K562 (cell line): ENCODE measurements around the gene ANKRD65. TPM values are rescaled to one million over a fixed set of nuclear protein-coding genes. Genes with fewer than 3 reads are reported as not detected.

ENCODE experiments used
- HMG20A ChIP-seq: fragments of 450-650 bp; formaldehyde crosslinking; conservative IDR thresholded peaks from 2 replicates; pipeline ENCODE4 v1.4.0; 2020; ENCODE audit warnings: mild to moderate bottlenecking, mixed read lengths
- KAT7 ChIP-seq: sonication (generic); formaldehyde crosslinking; IDR thresholded peaks from 2 replicates; pipeline ENCODE4 v1.8.0; 2022; ENCODE audit warnings: missing genetic modification reagents, mild to moderate bottlenecking, borderline replicate concordance
- KLF10 ChIP-seq: fragments of 250-450 bp; sonication (Bioruptor Pico); IDR thresholded peaks from 2 replicates; pipeline ENCODE4 v1.6.1; 2021; ENCODE audit warnings: matching md5 sums
- YBX1 ChIP-seq: fragments of 450-650 bp; IDR thresholded peaks from 2 replicates; pipeline ENCODE4 v1.7.1; 2016; ENCODE audit warnings: mild to moderate bottlenecking
- ZBTB1 ChIP-seq: sonication (generic); formaldehyde crosslinking; IDR thresholded peaks from 2 replicates; pipeline ENCODE4 v1.8.1; 2023; ENCODE audit warnings: missing genetic modification reagents, low read depth, mild to moderate bottlenecking, borderline replicate concordance
- ZNF41 ChIP-seq: fragments of 250-450 bp; sonication (Bioruptor Pico); conservative IDR thresholded peaks from 2 replicates; pipeline ENCODE4 v1.4.0; 2020; ENCODE audit warnings: mild to moderate bottlenecking
- ZNF583 ChIP-seq: fragments of 250-450 bp; sonication (Bioruptor Pico); IDR thresholded peaks from 2 replicates; pipeline ENCODE4 v1.4.0; 2020
- polyA plus RNA-seq, 8 experiments: library from polyadenylated mRNA; depleted of rRNA in 4 of 8; stranded (reverse) in 5 of 8; unstranded in 3 of 8; fragments of >200 nt; fragmentation: Nextera tagmentation in 2 of 8; fragmentation: Illumina TruSeq in 1 of 8; extraction: Ambion mirVana in 2 of 8; extraction: Trizol in 1 of 8; gene quantifications; 2 replicates each; pipeline versions ENCODE4 v1.2.1 to v1.2.3, GENCODE V29; 2011 to 2014; ENCODE audit warnings: inconsistent platforms in 1 of 8, missing spikeins in 1 of 8
- total RNA-seq, 7 experiments: library from RNA; depleted of rRNA in 6 of 7; stranded (reverse); fragments of >200 nt in 6 of 7; fragmentation: Illumina TruSeq in 2 of 7; extraction: Trizol in 2 of 7; gene quantifications; 2 replicates each; pipeline versions ENCODE4 v1.2.1 to v1.2.3, GENCODE V29; 2011 to 2021; ENCODE audit warnings: low replicate concordance in 1 of 7
- TF ChIP-seq, protein P1 (sequence below): fragments of 250-450 bp; sonication (Bioruptor Pico); IDR thresholded peaks from 2 replicates; pipeline ENCODE4 v1.9.0; 2021; ENCODE audit warnings: mild to moderate bottlenecking, inconsistent platforms
- TF ChIP-seq, protein P2 (sequence below): fragments of 450-650 bp; formaldehyde crosslinking; IDR thresholded peaks from 2 replicates; pipeline ENCODE4 v1.4.0; 2020; ENCODE audit warnings: mild to moderate bottlenecking, moderate library complexity
- TF ChIP-seq, protein P3 (sequence below), 2 experiments: fragments of 450-650 bp in 1 of 2; IDR thresholded peaks; 2 replicates each; pipeline ENCODE4 v1.6.1; 2011 to 2017; ENCODE audit warnings: low read depth in 2 of 2, antibody characterized with exemption in 1 of 2, borderline replicate concordance in 1 of 2, low read length in 1 of 2, mild to moderate bottlenecking in 1 of 2, mixed read lengths in 1 of 2; ENCODE audit not compliant: control insufficient read depth in 1 of 2
- TF ChIP-seq, protein P4 (sequence below): fragments of 450-650 bp; IDR thresholded peaks from 2 replicates; pipeline ENCODE4 v1.6.1; 2016; ENCODE audit warnings: low read depth, mild to moderate bottlenecking, moderate library complexity
- TF ChIP-seq, protein P5 (sequence below), 2 experiments: IDR thresholded peaks; 2 replicates each; pipeline ENCODE4 v1.6.1; 2011; ENCODE audit warnings: borderline replicate concordance in 1 of 2, control low read depth in 1 of 2, low read depth in 1 of 2, low read length in 1 of 2, mild to moderate bottlenecking in 1 of 2, mixed read lengths in 1 of 2, moderate library complexity in 1 of 2; ENCODE audit not compliant: insufficient read depth in 1 of 2, insufficient read length in 1 of 2, poor library complexity in 1 of 2, severe bottlenecking in 1 of 2; ENCODE audit errors: extremely low read depth in 1 of 2
- TF ChIP-seq, protein P6 (sequence below): fragments of 450-650 bp; IDR thresholded peaks from 2 replicates; pipeline ENCODE4 v1.7.0; 2016; ENCODE audit warnings: borderline replicate concordance

The ANKRD65 gene
- total and polyA plus RNA-seq, 9 of the 15 experiments (the other 6 are each of a cell fraction or from before 2014, with no cell fraction given) = not detected

DNA sequence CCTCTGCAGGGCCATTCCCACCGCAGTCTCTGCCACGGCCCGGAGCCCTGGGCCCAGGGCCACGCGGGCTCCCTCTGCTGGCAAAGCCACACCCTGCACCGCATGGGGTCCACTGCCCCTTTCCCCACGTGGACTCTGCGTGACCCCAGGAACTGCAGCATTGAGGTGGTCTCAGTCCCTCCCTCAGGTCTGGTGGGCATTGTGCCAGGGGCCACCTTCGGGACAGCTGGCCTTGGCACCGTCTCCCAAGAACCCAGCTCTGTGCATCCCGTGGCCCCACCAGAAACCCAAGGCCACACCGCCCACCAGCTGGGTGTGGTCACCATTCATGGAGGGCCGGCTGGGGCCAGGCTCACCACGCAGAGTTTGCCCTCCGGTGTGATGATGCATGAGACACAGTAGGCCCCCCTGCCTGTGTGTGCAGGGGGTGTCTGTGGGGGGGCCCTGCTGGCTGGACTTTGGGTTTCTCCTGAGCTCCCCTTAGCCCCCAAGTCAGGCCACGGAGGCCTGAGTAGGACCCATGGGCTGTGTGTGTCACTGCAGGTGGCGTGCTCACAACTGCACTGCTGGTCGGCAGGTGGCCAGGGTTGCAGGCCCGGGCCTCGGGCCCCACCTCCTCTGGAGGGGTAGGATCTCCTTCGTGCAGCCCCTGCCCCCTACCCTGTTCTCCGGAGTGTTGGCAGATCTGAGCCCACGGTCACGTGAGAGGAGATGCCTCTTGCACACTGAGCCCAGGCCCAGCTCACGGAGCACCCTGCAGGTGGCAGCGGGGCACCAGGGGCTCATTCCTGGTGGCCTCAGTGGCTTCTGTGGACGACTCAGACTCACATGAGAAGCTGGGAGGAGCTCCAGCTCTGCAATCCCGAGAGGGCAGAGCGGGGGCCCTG is 20.2 kb upstream of the ANKRD65 start (continued):
- TF ChIP-seq, protein P1, sequence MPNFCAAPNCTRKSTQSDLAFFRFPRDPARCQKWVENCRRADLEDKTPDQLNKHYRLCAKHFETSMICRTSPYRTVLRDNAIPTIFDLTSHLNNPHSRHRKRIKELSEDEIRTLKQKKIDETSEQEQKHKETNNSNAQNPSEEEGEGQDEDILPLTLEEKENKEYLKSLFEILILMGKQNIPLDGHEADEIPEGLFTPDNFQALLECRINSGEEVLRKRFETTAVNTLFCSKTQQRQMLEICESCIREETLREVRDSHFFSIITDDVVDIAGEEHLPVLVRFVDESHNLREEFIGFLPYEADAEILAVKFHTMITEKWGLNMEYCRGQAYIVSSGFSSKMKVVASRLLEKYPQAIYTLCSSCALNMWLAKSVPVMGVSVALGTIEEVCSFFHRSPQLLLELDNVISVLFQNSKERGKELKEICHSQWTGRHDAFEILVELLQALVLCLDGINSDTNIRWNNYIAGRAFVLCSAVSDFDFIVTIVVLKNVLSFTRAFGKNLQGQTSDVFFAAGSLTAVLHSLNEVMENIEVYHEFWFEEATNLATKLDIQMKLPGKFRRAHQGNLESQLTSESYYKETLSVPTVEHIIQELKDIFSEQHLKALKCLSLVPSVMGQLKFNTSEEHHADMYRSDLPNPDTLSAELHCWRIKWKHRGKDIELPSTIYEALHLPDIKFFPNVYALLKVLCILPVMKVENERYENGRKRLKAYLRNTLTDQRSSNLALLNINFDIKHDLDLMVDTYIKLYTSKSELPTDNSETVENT (CRISPR knock-in tag) = no peak
- TF ChIP-seq YBX1 (no peak), KAT7 (CRISPR knock-in tag) (0 out of 2 replicates have a peak, but pooled peaks have one; percentile 58), ZNF583 (no peak), KLF10 (CRISPR knock-in tag) (no peak), ZNF41 (CRISPR knock-in tag) (no peak), HMG20A (no peak), ZBTB1 (peak; percentile 75)
- TF ChIP-seq, protein P2, sequence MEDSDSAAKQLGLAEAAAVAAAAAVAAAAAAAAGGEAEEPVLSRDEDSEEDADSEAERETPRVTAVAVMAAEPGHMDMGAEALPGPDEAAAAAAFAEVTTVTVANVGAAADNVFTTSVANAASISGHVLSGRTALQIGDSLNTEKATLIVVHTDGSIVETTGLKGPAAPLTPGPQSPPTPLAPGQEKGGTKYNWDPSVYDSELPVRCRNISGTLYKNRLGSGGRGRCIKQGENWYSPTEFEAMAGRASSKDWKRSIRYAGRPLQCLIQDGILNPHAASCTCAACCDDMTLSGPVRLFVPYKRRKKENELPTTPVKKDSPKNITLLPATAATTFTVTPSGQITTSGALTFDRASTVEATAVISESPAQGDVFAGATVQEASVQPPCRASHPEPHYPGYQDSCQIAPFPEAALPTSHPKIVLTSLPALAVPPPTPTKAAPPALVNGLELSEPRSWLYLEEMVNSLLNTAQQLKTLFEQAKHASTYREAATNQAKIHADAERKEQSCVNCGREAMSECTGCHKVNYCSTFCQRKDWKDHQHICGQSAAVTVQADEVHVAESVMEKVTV (CRISPR knock-in tag) = peak; percentile 67
- TF ChIP-seq, protein P3, sequence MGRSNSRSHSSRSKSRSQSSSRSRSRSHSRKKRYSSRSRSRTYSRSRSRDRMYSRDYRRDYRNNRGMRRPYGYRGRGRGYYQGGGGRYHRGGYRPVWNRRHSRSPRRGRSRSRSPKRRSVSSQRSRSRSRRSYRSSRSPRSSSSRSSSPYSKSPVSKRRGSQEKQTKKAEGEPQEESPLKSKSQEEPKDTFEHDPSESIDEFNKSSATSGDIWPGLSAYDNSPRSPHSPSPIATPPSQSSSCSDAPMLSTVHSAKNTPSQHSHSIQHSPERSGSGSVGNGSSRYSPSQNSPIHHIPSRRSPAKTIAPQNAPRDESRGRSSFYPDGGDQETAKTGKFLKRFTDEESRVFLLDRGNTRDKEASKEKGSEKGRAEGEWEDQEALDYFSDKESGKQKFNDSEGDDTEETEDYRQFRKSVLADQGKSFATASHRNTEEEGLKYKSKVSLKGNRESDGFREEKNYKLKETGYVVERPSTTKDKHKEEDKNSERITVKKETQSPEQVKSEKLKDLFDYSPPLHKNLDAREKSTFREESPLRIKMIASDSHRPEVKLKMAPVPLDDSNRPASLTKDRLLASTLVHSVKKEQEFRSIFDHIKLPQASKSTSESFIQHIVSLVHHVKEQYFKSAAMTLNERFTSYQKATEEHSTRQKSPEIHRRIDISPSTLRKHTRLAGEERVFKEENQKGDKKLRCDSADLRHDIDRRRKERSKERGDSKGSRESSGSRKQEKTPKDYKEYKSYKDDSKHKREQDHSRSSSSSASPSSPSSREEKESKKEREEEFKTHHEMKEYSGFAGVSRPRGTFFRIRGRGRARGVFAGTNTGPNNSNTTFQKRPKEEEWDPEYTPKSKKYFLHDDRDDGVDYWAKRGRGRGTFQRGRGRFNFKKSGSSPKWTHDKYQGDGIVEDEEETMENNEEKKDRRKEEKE (IDR thresholded peaks at IDR 0.05; ENCODE audit: borderline replicate concordance in 1 of 2, control insufficient read depth in 1 of 2, low read depth in 2 of 2, low read length in 1 of 2) = no peak
- TF ChIP-seq, protein P4, sequence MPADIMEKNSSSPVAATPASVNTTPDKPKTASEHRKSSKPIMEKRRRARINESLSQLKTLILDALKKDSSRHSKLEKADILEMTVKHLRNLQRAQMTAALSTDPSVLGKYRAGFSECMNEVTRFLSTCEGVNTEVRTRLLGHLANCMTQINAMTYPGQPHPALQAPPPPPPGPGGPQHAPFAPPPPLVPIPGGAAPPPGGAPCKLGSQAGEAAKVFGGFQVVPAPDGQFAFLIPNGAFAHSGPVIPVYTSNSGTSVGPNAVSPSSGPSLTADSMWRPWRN = no peak
- TF ChIP-seq, protein P5, sequence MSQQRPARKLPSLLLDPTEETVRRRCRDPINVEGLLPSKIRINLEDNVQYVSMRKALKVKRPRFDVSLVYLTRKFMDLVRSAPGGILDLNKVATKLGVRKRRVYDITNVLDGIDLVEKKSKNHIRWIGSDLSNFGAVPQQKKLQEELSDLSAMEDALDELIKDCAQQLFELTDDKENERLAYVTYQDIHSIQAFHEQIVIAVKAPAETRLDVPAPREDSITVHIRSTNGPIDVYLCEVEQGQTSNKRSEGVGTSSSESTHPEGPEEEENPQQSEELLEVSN (IDR thresholded peaks at IDR 0.05; ENCODE audit: borderline replicate concordance in 1 of 2, extremely low read depth in 1 of 2, insufficient read depth in 1 of 2, insufficient read length in 1 of 2, low read depth in 1 of 2, low read length in 1 of 2, poor library complexity in 1 of 2, severe bottlenecking in 1 of 2) = peak; percentile 28 to 75
- TF ChIP-seq, protein P6, sequence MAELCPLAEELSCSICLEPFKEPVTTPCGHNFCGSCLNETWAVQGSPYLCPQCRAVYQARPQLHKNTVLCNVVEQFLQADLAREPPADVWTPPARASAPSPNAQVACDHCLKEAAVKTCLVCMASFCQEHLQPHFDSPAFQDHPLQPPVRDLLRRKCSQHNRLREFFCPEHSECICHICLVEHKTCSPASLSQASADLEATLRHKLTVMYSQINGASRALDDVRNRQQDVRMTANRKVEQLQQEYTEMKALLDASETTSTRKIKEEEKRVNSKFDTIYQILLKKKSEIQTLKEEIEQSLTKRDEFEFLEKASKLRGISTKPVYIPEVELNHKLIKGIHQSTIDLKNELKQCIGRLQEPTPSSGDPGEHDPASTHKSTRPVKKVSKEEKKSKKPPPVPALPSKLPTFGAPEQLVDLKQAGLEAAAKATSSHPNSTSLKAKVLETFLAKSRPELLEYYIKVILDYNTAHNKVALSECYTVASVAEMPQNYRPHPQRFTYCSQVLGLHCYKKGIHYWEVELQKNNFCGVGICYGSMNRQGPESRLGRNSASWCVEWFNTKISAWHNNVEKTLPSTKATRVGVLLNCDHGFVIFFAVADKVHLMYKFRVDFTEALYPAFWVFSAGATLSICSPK = no peak
